ENCODE results near the gene DDC.

The DDC gene

GRCh38 chr7:50608196-50608906, 43.1 kb upstream of the DDC start:
- no peak overlapping the region for H4K12ac ChIP-seq (ENCODE audit: low read depth, low read length)
- H3K23ac ChIP-seq (ENCODE audit: low read length) = no peak overlapping the region
- DNase-seq = peak in 1 of 2 donors; percentile 34
- no peak overlapping the region for H4K91ac ChIP-seq (ENCODE audit: low read depth, low read length)
- H3K36me3 ChIP-seq (ENCODE audit: control insufficient read depth in 1 of 2, insufficient read depth in 2 of 2, low read length in 2 of 2) = peaks cover 18 to 35% of the 10 kb centered on the region in 2 experiments
- no peaks in the 10 kb centered on the region for H3K79me2 ChIP-seq (ENCODE audit: control insufficient read depth, insufficient read depth, low read length, poor library complexity)
- H3K18ac ChIP-seq (ENCODE audit: low read length) = no peak overlapping the region
- no peaks in the 10 kb centered on the region for H3K79me1 ChIP-seq (ENCODE audit: low read length)
- no peak overlapping the region for H3K9ac ChIP-seq (ENCODE audit: low read length)
- no peak overlapping the region for H2BK120ac ChIP-seq (ENCODE audit: insufficient read depth, low read length, poor library complexity)
- H3K27ac ChIP-seq (ENCODE audit: low read depth, low read length) = no peak overlapping the region
- H2AK5ac ChIP-seq (ENCODE audit: low read length) = no peak overlapping the region
- H3K27me3 ChIP-seq (ENCODE audit: insufficient read depth, low read length) = no peaks in the 10 kb centered on the region
- no peak overlapping the region for H3K4me3 ChIP-seq (ENCODE audit: low read depth, low read length)
- no peak overlapping the region for H2AFZ ChIP-seq (ENCODE audit: insufficient read depth, low read length, poor library complexity)
- no CpG with 5 or more reads among the region's 9 CpGs for WGBS (ENCODE audit: extremely low coverage, insufficient coverage, insufficient read length)
- H2BK5ac ChIP-seq (ENCODE audit: low read depth, low read length, poor library complexity) = no peak overlapping the region
- H4K8ac ChIP-seq (ENCODE audit: low read depth, low read length) = no peak overlapping the region
- no peaks in the 10 kb centered on the region for H3K9me3 ChIP-seq (ENCODE audit: insufficient read depth, low read depth, low read length)
- H2BK12ac ChIP-seq (ENCODE audit: low read length) = no peak overlapping the region
- no peak overlapping the region for H3K4ac ChIP-seq (ENCODE audit: low read depth, low read length)
- H3K4me2 ChIP-seq (ENCODE audit: low read length) = no peak overlapping the region
- peaks cover 6% of the 10 kb centered on the region in 2 experiments for H3K4me1 ChIP-seq (ENCODE audit: control insufficient read depth in 1 of 2, insufficient read depth in 2 of 2, low read length in 2 of 2)
- no peak overlapping the region for H3K14ac ChIP-seq (ENCODE audit: low read length)

- Histone ChIP-seq H3K79me2 (ENCODE audit: control insufficient read depth, insufficient read depth, low read length, poor library complexity) (no peaks in the 10 kb centered on the region), H3K9ac (ENCODE audit: low read length) (no peak overlapping the region), H2AFZ (ENCODE audit: insufficient read depth, low read length, poor library complexity) (no peak overlapping the region), H4K12ac (ENCODE audit: low read depth, low read length) (no peak overlapping the region), H3K27me3 (ENCODE audit: insufficient read depth, low read length) (no peaks in the 10 kb centered on the region), H3K36me3 (ENCODE audit: control insufficient read depth in 1 of 2, insufficient read depth in 2 of 2, low read length in 2 of 2) (peaks cover 21 to 38% of the 10 kb centered on the region in 2 experiments), H2BK5ac (ENCODE audit: low read depth, low read length, poor library complexity) (no peak overlapping the region), H3K4me3 (ENCODE audit: low read depth, low read length) (no peak overlapping the region), H3K4me1 (ENCODE audit: control insufficient read depth in 1 of 2, insufficient read depth in 2 of 2, low read length in 2 of 2) (no peaks in the 10 kb centered on the region), H2AK5ac (ENCODE audit: low read length) (no peak overlapping the region), H4K91ac (ENCODE audit: low read depth, low read length) (no peak overlapping the region), H3K18ac (ENCODE audit: low read length) (no peak overlapping the region), H3K4me2 (ENCODE audit: low read length) (no peak overlapping the region), H3K23ac (ENCODE audit: low read length) (no peak overlapping the region), H3K79me1 (ENCODE audit: low read length) (no peaks in the 10 kb centered on the region), H2BK120ac (ENCODE audit: insufficient read depth, low read length, poor library complexity) (no peak overlapping the region), H4K8ac (ENCODE audit: low read depth, low read length) (no peak overlapping the region), H3K4ac (ENCODE audit: low read depth, low read length) (no peak overlapping the region), H3K27ac (ENCODE audit: low read depth, low read length) (no peak overlapping the region), H3K14ac (ENCODE audit: low read length) (no peak overlapping the region), H3K9me3 (ENCODE audit: insufficient read depth, low read depth, low read length) (no peaks in the 10 kb centered on the region), H2BK12ac (ENCODE audit: low read length) (no peak overlapping the region)
- peak in 1 of 2 donors; percentile 48 for DNase-seq
- no CpG with 5 or more reads among the region's 6 CpGs for WGBS (ENCODE audit: extremely low coverage, insufficient coverage, insufficient read length)
These were observed 42.4 kb upstream of the DDC start for GRCh38 chr7:50607524-50608125.

- no peak overlapping the region for H2AK5ac ChIP-seq (ENCODE audit: low read length)
- no peak overlapping the region for H3K4me3 ChIP-seq (ENCODE audit: low read depth, low read length)
- no peak overlapping the region for H3K9ac ChIP-seq (ENCODE audit: low read length)
- peaks cover 21 to 27% of the 10 kb centered on the region in 2 experiments for H3K36me3 ChIP-seq (ENCODE audit: control insufficient read depth in 1 of 2, insufficient read depth in 2 of 2, low read length in 2 of 2)
- H3K14ac ChIP-seq (ENCODE audit: low read length) = no peak overlapping the region
- no peak overlapping the region for H3K23ac ChIP-seq (ENCODE audit: low read length)
- no peak overlapping the region for H2BK12ac ChIP-seq (ENCODE audit: low read length)
- H2BK5ac ChIP-seq (ENCODE audit: low read depth, low read length, poor library complexity) = no peak overlapping the region
- H3K9me3 ChIP-seq (ENCODE audit: insufficient read depth, low read depth, low read length) = no peaks in the 10 kb centered on the region
- WGBS (ENCODE audit: extremely low coverage, insufficient coverage, insufficient read length) = no CpG with 5 or more reads among the region's 13 CpGs
- no peak overlapping the region for H4K12ac ChIP-seq (ENCODE audit: low read depth, low read length)
- H3K4me1 ChIP-seq (ENCODE audit: control insufficient read depth in 1 of 2, insufficient read depth in 2 of 2, low read length in 2 of 2) = no peaks in the 10 kb centered on the region
- no peaks in the 10 kb centered on the region for H3K79me1 ChIP-seq (ENCODE audit: low read length)
- no peaks in the 10 kb centered on the region for H3K79me2 ChIP-seq (ENCODE audit: control insufficient read depth, insufficient read depth, low read length, poor library complexity)
- no peak overlapping the region for H3K4me2 ChIP-seq (ENCODE audit: low read length)
- no peak overlapping the region for H2AFZ ChIP-seq (ENCODE audit: insufficient read depth, low read length, poor library complexity)
- H3K4ac ChIP-seq (ENCODE audit: low read depth, low read length) = no peak overlapping the region
- DNase-seq = no peak
- no peak overlapping the region for H3K18ac ChIP-seq (ENCODE audit: low read length)
- H4K8ac ChIP-seq (ENCODE audit: low read depth, low read length) = no peak overlapping the region
- no peak overlapping the region for H3K27ac ChIP-seq (ENCODE audit: low read depth, low read length)
- no peak overlapping the region for H4K91ac ChIP-seq (ENCODE audit: low read depth, low read length)
- H2BK120ac ChIP-seq (ENCODE audit: insufficient read depth, low read length, poor library complexity) = no peak overlapping the region
- no peaks in the 10 kb centered on the region for H3K27me3 ChIP-seq (ENCODE audit: insufficient read depth, low read length)
These were observed 39.9 kb upstream of the DDC start for GRCh38 chr7:50605059-50605458.

- no peaks in the 10 kb centered on the region for H3K79me1 ChIP-seq (ENCODE audit: low read length)
- H3K27me3 ChIP-seq (ENCODE audit: insufficient read depth, low read length) = no peaks in the 10 kb centered on the region
- no peak overlapping the region for H3K4ac ChIP-seq (ENCODE audit: low read depth, low read length)
- H3K79me2 ChIP-seq (ENCODE audit: control insufficient read depth, insufficient read depth, low read length, poor library complexity) = no peaks in the 10 kb centered on the region
- no peak overlapping the region for H2AFZ ChIP-seq (ENCODE audit: insufficient read depth, low read length, poor library complexity)
- no peak overlapping the region for H3K9ac ChIP-seq (ENCODE audit: low read length)
- H3K14ac ChIP-seq (ENCODE audit: low read length) = no peak overlapping the region
- no peak overlapping the region for H4K91ac ChIP-seq (ENCODE audit: low read depth, low read length)
- no peak for DNase-seq
- H2BK120ac ChIP-seq (ENCODE audit: insufficient read depth, low read length, poor library complexity) = no peak overlapping the region
- H3K23ac ChIP-seq (ENCODE audit: low read length) = no peak overlapping the region
- H4K12ac ChIP-seq (ENCODE audit: low read depth, low read length) = no peak overlapping the region
- no peak overlapping the region for H4K8ac ChIP-seq (ENCODE audit: low read depth, low read length)
- no peak overlapping the region for H3K4me3 ChIP-seq (ENCODE audit: low read depth, low read length)
- no peak overlapping the region for H3K4me2 ChIP-seq (ENCODE audit: low read length)
- no peak overlapping the region for H2BK5ac ChIP-seq (ENCODE audit: low read depth, low read length, poor library complexity)
- no peak overlapping the region for H3K18ac ChIP-seq (ENCODE audit: low read length)
- H2AK5ac ChIP-seq (ENCODE audit: low read length) = no peak overlapping the region
- peaks cover 23 to 31% of the 10 kb centered on the region in 2 experiments for H3K36me3 ChIP-seq (ENCODE audit: control insufficient read depth in 1 of 2, insufficient read depth in 2 of 2, low read length in 2 of 2)
- H2BK12ac ChIP-seq (ENCODE audit: low read length) = no peak overlapping the region
- no peaks in the 10 kb centered on the region for H3K4me1 ChIP-seq (ENCODE audit: control insufficient read depth in 1 of 2, insufficient read depth in 2 of 2, low read length in 2 of 2)
- H3K9me3 ChIP-seq (ENCODE audit: insufficient read depth, low read depth, low read length) = no peaks in the 10 kb centered on the region
- H3K27ac ChIP-seq (ENCODE audit: low read depth, low read length) = no peak overlapping the region
- no CpG with 5 or more reads among the region's 7 CpGs for WGBS (ENCODE audit: extremely low coverage, insufficient coverage, insufficient read length)
These were observed 38.1 kb upstream of the DDC start for GRCh38 chr7:50603287-50603686.

Data from trophoblast cell (in vitro differentiated cells and primary cell).